Colon (tissue), 2 donors: ENCODE data around the gene MYLK.

Experiments
- FAIRE-seq: peaks from 2 replicates; lab custom pipeline; 2012; peaks lifted over from hg19 to GRCh38; lab: Jason Lieb, UNC
- donor health status: control.
- donor health status: control.

Gene MYLK

DNA sequence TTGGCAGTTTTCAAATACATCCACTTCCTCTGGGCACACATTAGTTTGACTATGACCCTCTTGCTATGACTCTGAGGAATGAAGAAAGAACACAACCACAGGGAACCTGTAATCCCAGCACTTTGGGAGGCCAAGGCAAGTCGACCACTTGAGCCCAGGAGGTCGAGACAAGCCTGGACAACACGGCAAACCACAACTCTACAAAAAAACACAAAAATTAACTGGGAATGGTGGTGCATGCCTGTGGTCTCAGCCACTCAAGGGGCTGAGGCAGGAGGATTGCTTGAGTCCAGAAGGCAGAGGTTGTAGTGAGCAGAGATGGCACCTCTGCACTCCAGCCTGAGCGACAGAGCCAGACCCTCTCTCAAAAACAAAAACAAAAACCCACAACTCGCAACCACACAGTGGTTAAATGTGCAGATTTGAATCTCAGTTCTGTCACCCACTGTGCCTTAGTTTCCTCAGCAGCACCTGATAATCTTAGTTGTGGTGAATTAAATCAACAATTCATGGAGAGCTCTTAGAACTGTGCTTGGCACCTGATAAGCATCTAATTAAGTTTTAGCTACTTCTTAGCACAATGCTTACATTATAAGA lies 65.7 kb downstream of the MYLK start:
- no peak for FAIRE-seq

DNA sequence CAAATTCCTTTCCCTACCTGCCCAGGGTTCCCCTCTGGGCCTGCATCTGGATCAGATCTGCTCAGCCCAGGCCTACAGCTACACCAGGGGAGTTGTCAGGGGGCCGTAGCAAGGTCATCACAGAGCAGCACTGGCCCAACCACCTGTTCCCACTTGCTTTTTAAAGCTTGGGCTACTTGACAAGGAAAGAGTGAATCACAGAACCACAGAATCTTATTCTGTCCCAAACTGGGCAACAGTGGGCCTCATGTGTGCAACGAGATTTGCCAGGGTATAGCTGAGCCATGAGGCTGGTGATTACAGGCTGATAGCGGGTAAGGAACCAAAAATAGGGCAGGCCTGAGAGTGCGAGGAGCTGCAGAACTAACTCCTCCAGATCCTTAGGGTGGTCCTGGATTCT lies 66.7 kb downstream of the MYLK start:
- FAIRE-seq = no peak

DNA sequence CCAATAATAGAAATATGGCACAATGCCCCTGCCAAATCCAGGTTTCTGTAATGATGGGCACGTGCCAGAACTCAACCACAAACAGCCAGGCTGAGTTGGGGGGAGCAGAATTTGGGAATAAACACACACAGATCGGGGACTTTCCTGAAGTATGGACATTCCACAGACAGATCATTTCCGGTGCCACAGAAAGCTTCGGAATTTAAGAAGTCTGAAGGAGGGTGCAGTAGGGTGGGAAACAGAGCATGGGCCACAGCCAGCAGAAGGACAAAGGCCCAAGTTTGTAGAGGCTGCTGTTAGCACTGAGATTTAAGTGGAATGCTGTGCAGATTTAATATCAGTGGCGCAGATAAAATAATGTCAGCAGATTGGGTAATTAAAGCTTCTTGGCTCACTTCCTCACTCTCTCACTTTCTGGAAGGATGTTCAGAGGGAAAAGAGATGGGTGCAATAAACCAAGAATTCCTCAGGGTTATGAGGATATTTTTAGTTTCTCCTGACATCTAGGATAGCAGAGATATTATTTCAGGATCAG lies 67.4 kb downstream of the MYLK start:
- FAIRE-seq = no peak

DNA sequence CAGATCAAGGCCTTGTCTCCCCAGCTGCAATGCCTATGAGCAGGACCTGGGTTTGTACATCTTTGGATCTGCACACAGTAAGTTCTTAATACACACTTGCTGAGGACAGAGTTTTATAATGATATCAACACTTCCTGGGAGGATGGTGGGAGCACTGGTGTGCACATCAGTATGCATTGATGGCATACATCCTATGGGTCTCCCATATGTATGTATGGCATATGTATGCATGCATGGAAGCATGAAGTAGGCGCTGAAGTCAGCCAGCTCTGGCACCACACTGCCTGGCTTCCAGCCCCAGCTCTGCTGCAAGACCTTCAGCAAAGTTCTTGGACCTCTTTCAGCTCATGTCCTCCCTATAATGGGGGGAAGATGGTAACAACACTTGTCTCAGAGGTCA lies 68.2 kb downstream of the MYLK start:
- FAIRE-seq = no peak

DNA sequence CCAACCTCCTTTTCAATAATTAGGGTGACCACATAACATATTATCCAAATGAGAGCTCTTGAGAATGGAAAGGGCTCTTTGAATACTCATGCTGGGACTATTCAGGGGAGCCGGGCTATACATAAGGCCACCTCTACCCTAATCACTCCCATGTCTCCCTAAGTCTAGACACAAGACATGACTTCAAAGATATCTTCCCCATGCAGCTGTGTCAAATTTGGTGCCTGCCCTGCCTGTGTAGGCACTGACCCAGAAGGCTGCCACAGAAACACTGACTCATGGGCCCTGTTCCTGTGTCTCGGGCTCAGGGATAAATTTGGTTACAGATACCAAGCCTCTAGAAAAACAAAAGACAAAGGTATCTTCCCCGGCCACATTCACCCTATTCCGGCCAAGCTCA lies 70.3 kb downstream of the MYLK start:
- FAIRE-seq = no peak

DNA sequence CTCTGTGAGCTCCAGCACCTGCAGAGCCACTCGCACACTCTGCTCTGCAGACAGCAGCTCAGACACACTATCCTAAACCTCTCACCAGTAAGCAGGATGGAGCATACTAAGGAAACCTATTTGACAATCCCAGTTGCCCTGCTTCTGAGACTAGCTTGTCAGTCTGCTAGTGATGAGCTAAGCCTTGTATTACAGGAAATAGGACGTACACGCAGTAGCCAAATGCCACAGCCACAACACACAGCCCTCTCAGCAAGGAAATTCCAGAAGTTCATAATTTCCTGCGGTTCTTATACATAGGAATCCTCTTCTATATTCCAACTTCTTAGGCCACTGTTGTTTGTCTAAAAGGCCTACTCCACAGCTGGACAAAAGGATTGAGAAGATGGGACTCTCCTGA lies 74.5 kb downstream of the MYLK start:
- FAIRE-seq = no peak

DNA sequence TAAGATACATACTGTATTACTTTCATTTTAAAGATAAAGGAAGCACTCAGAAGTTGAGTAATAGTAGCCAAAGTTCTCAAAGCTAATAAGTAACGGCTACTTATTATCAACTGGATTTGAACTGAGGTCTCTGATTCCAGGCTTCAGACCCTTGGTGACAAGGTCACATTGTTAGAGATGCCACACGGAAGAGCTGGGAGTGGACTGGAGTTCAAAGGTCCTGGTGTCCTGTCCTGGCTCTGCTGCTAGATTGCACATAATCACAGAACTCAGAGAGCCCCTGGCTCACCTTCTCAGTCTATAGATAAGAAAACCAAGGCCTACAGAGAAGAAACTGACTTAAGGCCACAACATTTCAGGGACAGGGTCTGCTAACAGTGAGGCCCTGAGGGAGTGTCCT lies 75.3 kb downstream of the MYLK start:
- FAIRE-seq = no peak

DNA sequence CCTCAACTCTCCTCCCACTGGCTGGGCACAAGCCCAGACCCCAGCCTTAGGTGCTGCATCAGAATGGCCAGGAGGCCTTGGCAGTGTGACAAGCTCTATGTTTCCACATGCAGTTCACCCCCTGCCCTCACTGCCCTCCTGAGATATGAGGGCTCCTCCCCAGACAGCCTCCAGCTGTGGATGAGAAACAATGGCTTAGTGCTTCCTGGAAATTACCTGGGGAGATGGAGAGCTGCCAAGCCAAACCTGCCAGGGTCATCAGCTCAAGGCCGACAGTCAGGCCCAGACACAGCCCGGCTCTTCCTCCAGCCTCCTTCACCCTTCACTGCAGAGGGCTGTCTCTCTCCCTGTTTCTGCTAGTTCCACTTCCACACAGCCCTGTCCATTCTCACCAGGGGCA lies 76.3 kb downstream of the MYLK start:
- FAIRE-seq = no peak

DNA sequence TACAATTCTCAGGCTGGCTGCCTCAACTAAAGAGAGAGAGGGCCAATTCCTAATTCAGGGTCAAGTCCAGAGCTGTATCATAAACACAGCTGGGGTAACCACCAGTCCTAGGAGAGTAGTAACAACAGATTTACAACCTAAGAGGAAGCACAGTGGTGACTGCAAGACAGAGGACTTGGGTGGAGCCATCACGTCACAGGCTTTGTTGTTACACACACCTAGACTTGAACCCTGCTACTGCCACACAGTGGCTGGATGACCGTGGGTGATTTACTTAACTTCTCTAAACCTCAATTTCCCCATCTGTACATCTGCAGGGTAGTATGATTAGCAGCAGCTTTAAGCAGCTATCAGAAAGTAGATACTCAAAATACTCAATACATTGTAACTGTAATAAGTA lies 78.6 kb downstream of the MYLK start:
- FAIRE-seq = no peak

DNA sequence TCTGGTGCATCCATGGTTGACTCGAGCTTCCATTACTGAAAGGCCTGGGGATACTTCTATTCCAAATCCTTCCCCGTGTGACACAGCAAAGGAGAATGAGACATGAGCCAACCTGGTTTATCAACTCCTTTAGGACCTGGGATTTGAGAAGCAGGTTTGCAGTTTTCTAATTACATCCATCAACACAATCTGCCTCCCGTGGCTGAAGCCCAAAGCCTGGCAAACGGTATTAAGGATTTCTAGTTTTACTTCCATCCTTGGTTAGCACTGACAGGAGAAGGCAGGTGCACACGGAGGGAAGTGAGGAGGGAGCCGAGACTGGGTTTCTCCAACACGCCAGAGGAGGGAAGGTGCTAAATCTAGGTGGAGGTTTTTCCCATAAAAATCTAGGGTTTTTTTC lies 79.0 kb downstream of the MYLK start:
- no peak for FAIRE-seq

DNA sequence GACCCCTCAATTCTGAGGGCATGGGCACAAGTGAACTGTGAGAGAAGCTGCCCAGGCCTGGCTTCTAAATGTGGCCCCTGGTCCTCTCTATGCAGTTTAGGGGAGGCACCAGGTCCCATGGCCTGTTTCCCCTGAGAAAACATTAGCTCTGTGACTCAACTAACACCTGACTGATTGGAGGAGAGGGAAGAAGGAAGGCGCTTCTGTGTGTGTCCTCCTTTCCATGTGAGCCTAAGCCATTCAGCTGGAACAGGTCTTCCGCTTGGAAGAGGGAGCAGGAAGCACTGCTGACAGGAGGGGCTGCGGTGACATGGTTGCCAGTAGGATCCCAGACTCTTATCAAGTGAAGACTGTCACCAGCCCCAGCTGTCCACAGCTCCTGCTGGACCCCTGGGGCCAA lies 79.5 kb downstream of the MYLK start:
- FAIRE-seq = no peak

DNA sequence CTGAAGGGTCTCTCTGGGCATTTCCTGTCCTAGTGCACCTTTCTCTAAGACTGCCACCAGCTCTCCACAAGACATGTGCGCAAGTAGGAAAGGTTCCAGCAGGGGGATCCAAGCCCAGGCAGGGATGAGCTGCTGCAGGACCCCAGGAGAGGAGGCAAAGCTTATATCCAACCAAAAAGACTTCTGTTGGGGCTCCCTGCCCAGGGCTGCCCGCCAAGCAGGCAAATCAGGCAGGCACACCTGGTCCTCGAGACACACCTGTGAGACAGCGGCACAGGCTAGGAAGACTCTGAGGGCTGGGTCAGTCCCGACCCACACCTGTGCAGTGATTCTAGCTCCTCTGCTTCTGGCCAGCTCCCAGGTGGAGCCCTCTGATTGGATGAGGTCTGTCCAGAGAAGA lies 80.6 kb downstream of the MYLK start:
- FAIRE-seq = no peak

DNA sequence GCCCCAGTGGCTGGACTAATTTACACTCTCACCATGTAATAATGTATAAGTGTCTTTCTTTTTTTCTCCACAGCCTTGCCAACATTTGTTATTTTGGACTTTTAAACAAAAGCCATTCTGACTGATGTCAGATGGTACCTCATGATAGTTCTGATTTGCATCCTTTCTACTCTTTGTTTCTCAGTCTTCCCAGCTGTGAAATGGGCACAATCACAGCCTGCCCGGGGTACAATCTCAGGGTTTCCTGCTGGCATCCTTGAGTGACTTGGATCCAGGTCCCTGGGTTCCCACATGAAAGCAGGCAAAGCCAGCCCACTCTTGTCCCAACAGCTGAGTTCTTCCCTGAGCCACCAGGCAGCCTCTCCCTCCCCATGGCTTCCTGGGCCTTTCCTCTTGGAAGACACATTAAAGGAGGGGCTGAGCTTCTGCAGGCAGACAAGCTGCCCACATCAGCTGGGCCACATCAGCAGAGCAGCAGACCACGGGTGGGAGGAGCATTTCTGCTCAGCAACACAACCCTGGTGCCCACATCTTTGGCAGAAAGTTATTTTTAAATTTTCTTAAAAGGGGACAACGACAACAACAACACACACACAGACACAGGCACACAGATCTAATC lies 82.0 kb downstream of the MYLK start:
- FAIRE-seq = no peak

DNA sequence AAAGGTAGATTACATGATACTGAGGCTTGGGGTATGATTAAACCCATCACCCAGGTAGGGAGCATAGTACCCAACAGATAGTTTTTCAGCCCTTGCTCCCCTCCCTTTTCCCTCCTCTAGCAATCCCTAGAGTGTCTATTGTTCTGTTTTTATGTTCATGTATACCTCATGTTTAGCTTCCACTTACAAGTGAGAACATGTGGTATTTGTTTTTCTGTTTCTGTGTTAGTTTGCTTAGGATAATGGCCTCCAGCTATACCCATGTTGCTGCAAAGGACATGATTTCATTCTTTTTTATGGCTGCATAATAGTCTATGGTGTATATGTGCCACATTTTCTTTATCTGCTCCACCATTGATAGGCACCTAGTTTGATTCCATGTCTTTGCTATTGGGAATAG lies 82.7 kb downstream of the MYLK start:
- no peak for FAIRE-seq

DNA sequence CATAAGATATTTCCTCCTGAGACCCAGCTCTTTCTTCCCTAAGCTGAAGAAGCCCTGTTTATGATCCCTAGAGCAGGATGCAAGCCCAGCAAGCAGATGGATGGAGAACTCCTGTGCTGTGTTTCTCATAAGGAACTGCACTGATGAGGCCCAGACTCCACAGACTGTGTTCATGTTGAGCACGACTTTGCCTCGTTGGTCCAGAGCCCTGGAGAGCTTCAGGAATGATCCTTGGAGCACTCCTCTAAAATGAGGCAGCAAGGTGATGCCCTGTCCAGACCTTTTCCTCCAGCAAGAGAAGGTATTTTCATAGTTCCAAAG lies 83.8 kb downstream of the MYLK start:
- FAIRE-seq = no peak

DNA sequence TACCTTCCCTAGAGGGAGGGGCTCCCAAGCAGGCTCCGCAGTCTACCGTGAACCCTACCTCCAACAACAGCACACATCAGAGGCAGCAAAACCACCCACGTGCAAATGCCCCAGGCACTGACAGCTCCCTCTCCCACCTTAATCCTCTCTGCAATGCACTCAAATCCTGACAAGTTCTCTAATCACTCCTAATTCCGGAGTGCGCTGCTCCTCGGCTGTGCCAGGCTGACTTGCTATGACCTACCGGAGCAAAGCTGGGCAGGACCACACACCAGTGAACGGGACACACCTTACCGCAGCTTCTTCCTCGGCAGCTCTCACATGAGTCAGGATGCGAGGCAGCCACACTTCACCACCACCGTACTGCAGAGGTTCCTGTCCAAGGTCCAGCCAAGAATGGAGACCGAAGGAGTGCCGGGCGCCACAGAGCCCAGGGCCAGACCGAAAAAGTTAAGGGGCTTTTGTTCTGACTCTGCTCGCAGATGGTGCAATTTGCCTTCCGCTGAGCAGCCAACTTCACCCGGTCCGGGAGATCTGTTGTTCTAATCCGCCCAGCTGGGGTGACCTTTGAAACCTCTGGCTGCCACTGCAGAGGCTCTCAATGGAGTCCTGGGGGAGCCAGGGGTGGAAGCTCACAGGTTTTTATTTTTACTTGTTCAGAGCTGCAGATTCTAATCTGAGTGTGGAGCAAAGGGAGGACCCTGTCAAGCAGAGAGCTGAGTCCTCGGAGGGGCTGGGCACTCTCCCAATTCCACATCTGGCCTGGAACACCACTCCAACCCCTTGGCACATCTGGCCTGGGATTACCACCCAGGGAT lies 84.4 kb downstream of the MYLK start:
- FAIRE-seq = no peak

DNA sequence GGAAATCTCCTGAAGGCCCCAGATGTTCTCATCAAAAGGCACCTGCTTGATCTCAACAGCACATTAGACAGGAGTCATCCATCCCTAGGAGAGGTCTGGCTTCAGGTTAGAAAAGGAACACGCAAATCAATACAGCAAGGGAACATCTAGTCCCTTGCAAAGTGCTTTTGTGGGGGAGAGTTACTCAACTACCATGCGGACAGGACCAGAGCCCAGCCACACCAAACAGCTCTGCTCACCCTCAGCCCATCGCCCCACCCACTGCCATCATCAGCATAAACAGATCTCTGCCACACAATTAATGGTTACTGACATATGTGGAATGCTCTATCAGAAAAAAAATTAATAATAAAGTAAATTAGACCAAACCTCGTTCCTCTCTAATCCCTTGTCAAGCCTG lies 85.6 kb downstream of the MYLK start:
- no peak for FAIRE-seq

DNA sequence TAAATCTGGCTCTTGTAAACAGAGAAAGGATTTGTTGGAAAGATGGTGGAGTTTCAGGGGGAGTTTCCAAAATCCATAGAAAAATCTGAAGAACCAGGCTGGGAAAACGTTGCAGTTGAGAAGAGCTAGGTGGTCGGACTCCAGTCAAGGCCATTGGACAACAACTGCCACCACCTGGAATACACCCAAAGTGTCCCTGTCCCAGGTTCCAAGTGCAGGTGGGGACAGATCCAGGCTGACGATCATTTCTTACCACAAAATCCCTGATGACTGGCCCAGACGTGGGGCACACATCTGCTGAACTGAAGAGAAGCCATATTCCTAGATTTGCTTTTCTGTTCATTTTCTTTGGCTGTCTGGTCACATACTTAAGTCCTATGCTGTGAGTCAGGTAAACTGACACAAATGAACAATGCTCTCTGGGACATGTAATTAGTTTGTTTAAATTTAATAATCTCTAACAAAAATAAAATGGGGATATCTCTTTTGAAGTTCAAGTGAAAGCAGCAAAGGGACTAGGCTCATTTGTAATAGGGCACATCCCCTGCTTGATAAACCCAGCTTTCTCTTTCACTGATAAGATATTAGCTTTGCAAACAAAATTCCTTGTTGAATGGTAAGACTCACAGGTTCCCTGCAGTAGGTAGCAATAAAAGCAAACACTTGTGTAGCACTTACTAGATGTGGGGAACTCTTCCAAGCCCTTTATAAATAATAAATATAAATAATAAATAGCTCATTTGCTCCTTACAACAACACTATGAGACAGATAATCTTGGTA lies 88.5 kb downstream of the MYLK start:
- FAIRE-seq = no peak

DNA sequence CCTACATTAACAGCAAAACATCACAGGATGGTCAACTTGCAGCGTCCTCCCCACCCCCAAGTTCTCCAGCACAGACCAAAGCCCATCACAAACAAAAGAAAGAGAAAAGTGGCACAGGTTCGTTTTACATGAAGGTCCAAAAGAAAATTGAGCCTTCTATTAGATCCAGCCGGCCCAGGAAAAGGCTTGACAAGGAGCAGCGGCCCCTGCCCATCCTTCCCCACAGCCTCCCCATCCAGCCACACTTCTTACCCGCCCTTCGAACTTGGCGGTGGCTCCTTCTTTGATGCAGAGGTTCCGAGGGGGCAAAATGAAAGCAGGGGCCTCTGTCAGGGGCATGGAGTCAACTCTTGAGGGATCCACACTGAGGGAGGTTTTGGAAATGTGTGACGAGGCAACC lies 90.7 kb downstream of the MYLK start:
- no peak for FAIRE-seq

DNA sequence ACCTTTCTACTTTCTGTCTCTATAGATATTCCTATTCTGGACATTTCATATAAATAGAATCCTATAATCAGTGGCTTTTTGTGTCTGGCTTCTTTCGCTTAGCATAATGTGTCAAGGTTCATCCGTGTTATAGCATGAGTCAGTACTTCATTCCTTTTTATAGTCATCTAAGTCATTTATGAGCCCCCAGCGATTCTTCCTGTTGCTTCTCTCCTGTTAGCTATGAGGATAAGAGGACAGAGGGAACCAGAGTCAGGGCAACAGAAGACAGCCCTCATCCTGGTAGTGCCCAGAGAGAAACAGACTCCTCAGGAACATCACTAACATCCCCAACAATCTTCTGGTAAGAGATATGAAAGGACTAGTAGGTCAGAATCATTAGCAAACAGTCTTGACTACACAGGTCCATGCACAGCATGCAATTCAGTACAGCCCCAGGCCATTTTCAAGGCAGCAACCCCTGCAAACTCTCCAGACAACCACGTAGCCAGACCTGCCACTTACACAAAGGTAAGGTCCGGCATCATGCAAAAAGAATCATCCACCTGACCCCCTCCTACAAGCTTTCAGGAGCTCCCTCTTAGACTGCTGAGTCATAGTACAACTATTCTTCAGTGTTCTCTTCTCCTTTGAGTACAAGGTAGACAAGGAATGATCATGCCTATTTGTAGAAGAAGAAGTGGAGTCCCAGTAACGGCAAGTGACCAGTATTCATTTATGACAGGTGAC lies 91.5 kb downstream of the MYLK start:
- FAIRE-seq = no peak

DNA sequence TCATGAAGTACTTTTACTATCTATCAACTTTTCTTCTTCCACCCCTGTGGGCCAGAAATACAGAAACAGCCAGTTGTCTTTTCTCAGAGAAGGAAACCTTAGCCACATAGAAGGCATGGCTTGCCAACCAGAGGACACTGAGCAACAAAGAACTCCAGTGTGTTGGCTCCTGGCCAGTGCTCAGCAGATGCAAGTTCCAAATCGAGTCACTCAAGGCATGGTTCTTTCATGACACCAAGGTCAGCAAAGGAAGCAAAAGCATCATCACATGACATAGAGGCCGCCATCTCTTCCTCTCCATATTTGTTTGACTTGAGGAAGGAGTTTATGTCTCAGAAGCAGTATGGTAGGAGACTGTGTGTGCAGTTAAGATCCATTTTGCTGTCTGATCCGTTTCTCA lies 92.2 kb downstream of the MYLK start:
- FAIRE-seq = no peak

DNA sequence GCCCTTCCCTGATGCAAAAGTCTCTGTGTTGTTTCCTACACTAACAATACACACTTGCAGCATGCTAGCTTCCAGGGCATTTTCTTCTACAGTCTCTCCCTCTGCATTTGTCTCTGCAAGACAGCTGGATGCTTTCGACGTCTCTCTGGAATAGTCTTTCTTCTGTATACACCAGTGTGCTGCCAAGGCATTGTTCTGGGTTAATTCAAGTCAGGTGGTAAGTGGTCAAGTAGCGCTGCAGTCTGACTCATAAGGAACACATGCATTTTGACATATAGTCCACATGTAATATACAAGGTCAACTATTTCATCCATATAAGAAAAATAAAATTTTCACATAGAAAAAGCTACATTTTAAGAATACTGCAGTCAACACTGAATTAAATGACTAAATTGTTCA lies 92.7 kb downstream of the MYLK start:
- FAIRE-seq = no peak
